Nephron progenitor cell (in vitro differentiated cells): ENCODE measurements around the gene IFI44.
A peak's percentile ranks its signal among the peaks of the same experiment; 100 is the strongest.

ENCODE experiments used
- DNase-seq: peaks from one replicate; pipeline ENCODE4 v3.0.0; 2021
- H3K27ac Mint-ChIP-seq: 2 replicates; pipeline ENCODE4 v1.8.0; 2021; ENCODE audit warnings: mild to moderate bottlenecking, moderate library complexity, mixed read lengths
- H3K27me3 Mint-ChIP-seq: 2 replicates; pipeline ENCODE4 v1.8.0; 2021; ENCODE audit warnings: mild to moderate bottlenecking, low read depth, mixed read lengths; ENCODE audit not compliant: poor library complexity
- H3K36me3 Mint-ChIP-seq: 2 replicates; pipeline ENCODE4 v1.8.0; 2021; ENCODE audit warnings: low read depth, mixed read lengths
- H3K4me1 Mint-ChIP-seq: 2 replicates; pipeline ENCODE4 v1.8.0; 2021; ENCODE audit warnings: mixed read lengths
- H3K4me3 Mint-ChIP-seq: 2 replicates; pipeline ENCODE4 v1.8.0; 2021; ENCODE audit warnings: mild to moderate bottlenecking, moderate library complexity, mixed read lengths
- H3K9me3 Mint-ChIP-seq: 2 replicates; pipeline ENCODE4 v1.8.0; 2021; ENCODE audit warnings: mild to moderate bottlenecking, moderate library complexity, mixed read lengths
- TF ChIP-seq, protein P1 (sequence below): fragments of 200-600 bp; sonication (generic); IDR thresholded peaks from 2 replicates; pipeline ENCODE4 v1.5.0; 2021; ENCODE audit warnings: antibody characterized with exemption

Gene IFI44, protein sequence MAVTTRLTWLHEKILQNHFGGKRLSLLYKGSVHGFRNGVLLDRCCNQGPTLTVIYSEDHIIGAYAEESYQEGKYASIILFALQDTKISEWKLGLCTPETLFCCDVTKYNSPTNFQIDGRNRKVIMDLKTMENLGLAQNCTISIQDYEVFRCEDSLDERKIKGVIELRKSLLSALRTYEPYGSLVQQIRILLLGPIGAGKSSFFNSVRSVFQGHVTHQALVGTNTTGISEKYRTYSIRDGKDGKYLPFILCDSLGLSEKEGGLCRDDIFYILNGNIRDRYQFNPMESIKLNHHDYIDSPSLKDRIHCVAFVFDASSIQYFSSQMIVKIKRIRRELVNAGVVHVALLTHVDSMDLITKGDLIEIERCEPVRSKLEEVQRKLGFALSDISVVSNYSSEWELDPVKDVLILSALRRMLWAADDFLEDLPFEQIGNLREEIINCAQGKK

DNA sequence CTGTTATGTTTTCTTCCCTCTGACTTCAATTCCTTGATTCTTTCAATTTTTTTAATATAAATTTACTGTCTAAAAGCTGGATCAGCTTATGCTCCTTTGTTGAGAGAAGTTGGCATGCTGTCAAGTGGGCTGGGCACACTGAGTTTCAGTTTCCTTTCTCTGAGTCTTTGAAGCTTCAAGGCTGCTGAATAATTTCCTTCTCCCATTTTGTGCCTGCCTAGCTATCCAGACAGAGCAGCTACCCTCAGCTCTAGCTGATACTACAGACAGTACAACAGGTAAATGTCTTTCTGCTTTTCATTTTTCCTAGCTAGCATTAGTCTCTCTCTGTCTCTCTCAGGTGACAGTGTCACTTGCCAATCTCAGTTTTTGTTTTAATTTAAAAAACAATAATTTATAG is at the start of gene IFI44:
TSS of gene IFI44 (plus strand) at position 204 of the 400 bp plus-strand sequence. CDS start 365 bp downstream, outside the sequence.
- Mint-ChIP-seq H3K36me3 (no peaks in the 10 kb centered on the region), H3K27me3 (peaks cover 13% of the 10 kb centered on the region), H3K9me3 (peaks cover 26% of the 10 kb centered on the region), H3K27ac (no peak within 1 kb of the TSS), H3K4me1 (no peaks in the 10 kb centered on the region), H3K4me3 (no peak within 1 kb of the TSS)
- no peak for DNase-seq
- TF ChIP-seq, protein P1, sequence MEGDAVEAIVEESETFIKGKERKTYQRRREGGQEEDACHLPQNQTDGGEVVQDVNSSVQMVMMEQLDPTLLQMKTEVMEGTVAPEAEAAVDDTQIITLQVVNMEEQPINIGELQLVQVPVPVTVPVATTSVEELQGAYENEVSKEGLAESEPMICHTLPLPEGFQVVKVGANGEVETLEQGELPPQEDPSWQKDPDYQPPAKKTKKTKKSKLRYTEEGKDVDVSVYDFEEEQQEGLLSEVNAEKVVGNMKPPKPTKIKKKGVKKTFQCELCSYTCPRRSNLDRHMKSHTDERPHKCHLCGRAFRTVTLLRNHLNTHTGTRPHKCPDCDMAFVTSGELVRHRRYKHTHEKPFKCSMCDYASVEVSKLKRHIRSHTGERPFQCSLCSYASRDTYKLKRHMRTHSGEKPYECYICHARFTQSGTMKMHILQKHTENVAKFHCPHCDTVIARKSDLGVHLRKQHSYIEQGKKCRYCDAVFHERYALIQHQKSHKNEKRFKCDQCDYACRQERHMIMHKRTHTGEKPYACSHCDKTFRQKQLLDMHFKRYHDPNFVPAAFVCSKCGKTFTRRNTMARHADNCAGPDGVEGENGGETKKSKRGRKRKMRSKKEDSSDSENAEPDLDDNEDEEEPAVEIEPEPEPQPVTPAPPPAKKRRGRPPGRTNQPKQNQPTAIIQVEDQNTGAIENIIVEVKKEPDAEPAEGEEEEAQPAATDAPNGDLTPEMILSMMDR: no peak

DNA sequence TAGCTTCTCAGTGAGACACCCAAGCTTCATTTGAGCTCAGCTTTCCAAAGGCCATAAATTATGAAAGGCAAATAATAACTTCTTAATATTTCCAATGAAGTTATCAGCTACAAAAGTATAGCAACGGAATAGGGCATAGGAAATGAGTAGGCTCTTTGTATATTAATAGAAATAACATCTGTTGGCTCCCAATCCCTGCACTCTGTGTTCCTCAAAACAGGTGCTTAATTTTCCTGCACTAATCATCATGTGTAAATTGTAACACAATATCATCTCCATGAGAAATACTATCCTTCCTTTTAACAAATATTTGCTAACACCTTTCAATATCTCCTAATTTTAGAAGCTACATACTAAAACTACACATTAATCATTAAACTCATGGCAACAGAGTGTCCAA is 48.6 kb upstream of the IFI44 start:
- DNase-seq: no peak
- Mint-ChIP-seq H3K4me3 (no peak overlapping the region), H3K36me3 (no peaks in the 10 kb centered on the region), H3K27me3 (peaks cover 3% of the 10 kb centered on the region), H3K27ac (no peak overlapping the region), H3K9me3 (no peaks in the 10 kb centered on the region), H3K4me1 (peaks cover 2% of the 10 kb centered on the region)
- TF ChIP-seq, protein P1: no peak

DNA sequence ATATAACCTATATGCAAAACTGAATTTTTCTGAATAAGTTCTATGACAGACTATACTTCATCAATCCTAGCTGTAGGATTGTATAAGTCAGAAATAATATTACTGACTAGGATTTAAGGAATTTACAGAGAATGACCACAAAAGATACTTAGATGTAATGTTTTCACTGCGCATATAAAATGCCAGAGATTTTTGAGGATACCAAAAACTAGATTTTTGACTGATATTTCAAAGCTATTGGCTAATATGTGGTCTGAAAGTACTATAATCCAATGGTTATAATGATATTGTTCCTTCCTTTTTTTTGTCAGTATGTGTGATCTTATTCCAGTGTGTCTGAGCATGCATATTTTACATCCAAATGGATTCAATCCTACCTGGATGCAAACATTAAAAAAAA is 46.4 kb upstream of the IFI44 start:
- no peak overlapping the region for H3K4me3 Mint-ChIP-seq
- H3K27ac Mint-ChIP-seq: no peak overlapping the region
- DNase-seq: no peak
- no peaks in the 10 kb centered on the region for H3K36me3 Mint-ChIP-seq
- H3K4me1 Mint-ChIP-seq: peaks cover 6% of the 10 kb centered on the region
- TF ChIP-seq, protein P1: no peak
- no peaks in the 10 kb centered on the region for H3K9me3 Mint-ChIP-seq
- peaks cover 3% of the 10 kb centered on the region for H3K27me3 Mint-ChIP-seq

DNA sequence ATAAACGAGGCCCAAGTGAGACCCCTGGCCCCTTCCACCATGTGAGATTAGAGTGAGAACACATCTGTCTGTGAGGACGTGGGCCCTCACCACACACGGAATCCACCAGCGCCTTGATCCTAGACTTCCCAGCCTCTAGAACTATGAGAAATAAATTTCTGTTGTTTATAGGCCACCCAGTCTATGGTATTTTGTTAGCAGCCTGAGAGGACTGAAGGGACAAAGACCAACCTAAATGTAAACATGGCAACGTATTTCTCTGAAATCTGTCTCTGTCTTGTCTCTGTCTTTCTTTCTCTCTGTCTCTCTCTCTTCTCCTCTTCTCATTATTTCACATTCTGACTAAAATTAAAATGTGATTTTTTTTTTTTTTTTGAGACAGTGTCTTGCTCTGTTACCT is 45.0 kb upstream of the IFI44 start:
- no peak for DNase-seq
- TF ChIP-seq, protein P1: no peak
- no peak overlapping the region for H3K27ac Mint-ChIP-seq
- H3K4me1 Mint-ChIP-seq: peaks cover 6% of the 10 kb centered on the region
- H3K27me3 Mint-ChIP-seq: no peaks in the 10 kb centered on the region
- no peak overlapping the region for H3K4me3 Mint-ChIP-seq
- no peaks in the 10 kb centered on the region for H3K9me3 Mint-ChIP-seq
- no peaks in the 10 kb centered on the region for H3K36me3 Mint-ChIP-seq

DNA sequence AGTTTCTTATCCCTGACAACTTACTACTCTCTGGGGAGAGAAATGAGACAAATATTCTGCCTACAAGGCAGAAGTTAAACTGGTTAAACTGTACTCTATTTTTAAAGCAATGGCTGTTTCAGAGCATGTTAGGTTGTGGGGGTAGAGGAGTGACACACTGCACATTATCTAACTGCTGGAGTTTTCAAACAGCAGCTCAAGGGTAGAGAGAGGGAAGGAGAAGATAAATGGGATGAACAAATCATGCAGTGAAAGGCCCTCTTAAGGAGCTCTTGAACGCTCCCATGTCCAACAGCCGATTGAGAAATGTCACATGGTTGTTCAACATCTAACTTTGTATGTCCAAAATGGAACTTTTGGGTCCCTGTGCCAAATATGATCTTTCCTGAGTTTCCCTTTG is 43.4 kb upstream of the IFI44 start:
- Mint-ChIP-seq H3K27me3 (no peaks in the 10 kb centered on the region), H3K36me3 (no peaks in the 10 kb centered on the region), H3K27ac (peak overlapping the region; percentile 86), H3K4me3 (no peak overlapping the region), H3K4me1 (peaks cover 6% of the 10 kb centered on the region), H3K9me3 (no peaks in the 10 kb centered on the region)
- no peak for DNase-seq
- TF ChIP-seq, protein P1: no peak
